Activated effector memory CD4-positive, alpha-beta T cell treated with Interleukin-2 at 50 U/mL for 16 hours (primary cell): ENCODE results near the gene CAMSAP1.

Experiments used
- DNase-seq: peaks from one replicate; pipeline ENCODE4 v3.0.0-alpha.2; 2020

CAMSAP1 gene

DNA sequence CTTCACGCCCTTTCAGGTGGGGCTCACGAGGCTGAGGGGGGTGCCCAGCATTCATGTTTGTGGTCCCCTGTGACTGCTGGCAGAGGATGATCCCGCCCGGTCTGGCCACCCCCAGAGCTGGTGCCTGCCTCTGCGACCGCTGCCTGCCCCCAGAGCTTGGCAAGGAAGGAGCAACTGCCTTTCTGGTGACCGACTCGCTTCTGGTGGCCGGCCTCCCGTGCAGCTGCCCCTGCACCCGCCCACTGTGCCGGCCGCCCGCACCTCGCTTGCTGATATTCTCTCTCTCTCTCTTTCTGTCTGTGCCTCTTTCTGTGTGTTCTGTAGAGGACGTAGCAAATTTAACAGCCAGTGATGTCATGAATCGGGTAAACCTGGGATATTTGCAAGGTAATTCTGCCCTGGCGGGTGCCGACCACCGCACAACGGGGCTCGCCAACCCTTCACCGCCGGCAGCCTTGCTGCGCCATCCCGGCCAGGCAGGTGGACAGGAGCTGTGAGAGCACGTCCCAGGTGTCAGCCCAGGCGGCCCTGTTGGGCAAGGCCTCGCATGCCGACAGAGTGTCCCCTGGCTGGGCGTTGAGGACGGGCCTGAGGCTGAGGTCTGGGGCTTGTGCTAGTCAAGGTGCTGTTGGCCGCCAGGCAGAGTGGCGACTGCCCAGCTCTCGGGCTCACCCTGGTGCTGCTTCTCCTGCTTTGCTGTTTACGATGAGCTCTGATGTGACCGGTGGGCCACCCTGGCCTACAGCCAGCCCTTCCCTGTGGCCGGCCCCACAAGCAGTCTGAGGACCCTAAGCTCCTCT, 119.4 kb downstream of the CAMSAP1 start:
- DNase-seq: no peak

DNA sequence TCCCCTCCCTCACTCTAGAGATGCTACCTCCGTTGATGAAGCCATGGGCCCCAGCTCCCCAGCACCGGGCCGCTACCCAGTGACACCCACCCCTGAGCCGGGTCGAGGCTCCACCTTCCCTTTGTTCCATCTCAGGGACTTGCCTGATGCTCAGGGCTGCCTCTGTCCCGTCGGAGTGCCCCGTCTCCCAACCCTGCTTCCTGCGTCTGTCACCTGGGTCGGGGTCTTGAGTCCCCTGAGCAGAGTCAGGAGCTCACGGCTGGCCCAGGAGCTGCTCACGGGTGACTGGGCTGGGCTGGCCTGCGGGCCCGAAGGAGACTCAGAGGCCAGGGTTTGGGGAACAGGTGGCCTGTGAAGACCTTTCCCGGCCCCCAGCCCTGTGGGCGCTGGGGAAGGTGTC, 120.0 kb downstream of the CAMSAP1 start:
- no peak for DNase-seq

DNA sequence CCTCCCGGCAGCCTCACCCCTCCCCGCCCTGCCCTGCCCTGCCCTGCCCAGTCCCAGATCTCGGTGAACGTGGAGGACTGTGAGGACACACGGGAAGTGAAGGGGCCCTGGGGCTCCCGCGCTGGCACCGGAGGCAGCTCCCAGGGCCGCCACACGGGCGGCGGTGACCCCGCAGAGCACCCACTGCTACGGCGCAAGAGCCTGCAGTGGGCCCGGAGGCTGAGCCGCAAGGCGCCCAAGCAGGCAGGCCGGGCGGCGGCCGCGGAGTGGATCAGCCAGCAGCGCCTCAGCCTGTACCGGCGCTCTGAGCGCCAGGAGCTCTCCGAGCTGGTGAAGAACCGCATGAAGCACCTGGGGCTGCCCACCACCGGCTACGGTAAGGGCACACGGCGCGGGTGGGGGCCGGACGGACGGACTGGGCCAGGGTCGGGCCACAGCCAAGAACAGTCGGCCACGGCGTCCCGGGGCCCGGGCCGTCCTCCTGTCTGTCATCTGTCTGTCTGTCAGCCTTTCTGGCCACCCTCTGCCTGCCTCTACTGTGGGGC, 121.1 kb downstream of the CAMSAP1 start:
- no peak for DNase-seq

DNA sequence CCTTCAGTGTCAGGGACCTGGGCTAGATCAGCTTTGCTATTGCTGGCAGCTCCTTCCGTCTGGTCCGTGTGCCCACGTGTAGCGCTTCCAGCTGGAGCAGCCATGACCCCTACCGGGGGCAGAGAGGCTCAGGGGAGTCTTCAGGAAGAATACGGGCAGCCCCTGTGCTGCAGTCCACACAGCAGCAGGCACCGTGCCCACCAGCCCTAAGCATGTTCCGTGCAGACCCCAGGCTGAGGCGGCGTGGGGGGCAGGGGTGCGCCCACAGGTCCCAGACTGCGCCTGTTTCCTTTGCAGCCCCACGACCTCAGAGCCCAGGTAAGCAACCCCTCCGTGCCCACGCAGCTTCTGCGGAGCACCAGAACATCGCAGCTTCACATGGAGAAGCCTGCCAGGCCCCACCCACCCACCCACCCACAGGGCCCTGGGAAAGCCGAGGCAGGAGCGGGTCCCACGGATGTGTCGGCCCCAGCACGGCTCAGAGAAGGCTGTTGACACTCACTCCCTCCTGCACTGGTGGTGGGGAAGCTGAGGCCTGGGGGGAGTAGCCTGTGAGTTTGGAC, 122.3 kb downstream of the CAMSAP1 start:
- no peak for DNase-seq

DNA sequence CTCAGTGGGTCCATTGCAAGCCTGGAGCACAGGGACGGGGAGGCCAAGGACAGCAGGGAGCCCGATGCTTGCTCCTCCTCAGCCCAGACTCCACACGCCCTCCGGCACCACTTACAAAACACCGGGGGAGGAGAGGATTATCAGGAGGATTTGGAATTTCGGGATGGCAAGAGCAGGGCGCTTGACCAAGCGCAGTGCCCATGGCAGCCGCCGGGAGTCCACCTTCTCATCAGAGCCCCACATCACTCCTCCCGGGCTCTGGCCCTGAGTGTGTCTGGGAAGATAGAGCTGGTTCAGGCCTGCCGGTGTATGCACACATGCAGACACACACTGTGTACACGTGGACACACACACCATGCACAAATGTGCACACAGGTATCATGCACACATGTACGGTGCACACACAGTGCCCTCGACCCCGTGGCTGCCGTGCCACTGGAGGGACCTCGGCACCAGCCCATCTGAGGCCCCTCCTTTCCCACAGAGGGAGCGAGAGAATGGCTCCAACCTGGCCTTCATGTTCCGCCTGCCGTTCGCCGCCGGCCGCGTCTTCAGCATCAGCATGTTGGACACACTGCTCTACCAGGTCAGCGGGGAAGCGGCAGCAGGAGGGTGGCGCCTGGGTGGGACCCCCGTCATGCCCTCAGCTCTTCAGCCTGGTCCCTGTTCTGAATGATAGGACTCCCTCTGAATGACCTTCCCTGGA, 123.7 kb downstream of the CAMSAP1 start:
- DNase-seq: no peak

DNA sequence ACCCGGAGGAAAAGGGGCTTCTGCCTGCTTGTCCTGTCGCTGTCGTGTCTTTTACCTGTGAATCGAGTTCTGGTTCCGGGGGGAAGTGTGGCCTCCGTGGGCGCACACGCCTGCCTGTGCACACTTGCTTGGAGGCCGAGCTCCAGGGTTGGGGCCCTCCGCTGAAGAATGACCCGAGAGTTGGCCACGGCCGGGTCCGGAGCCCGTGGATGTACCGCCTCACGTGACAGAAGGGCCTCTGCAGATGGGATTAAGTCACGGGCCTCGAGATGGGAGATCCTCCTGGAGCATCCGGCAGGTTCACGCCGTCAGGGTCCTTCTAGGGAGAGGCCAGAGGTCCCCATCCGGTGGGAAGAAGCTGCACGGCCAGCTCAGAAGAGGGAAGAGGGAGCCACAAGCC, 124.4 kb downstream of the CAMSAP1 start:
- no peak for DNase-seq

DNA sequence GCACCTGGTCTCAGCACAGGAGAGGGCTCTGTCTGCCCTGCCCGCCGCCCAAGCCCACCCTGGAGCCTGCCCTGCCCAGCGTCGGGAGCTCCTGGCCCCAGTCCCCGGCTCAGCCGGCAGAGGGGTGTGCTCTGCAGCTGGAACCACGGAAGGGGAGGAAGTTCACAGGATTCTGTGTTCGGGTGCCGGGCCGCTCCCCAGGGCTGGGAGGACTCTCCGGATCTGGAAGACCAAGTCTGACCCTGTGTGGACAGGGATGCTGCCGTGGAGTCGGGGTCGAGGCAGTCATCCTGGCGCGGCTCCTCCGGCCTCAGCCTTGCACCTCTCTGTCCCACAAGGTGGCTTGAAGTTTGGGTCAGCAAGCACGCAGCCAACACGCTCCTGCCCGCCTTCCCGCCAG, 126.7 kb downstream of the CAMSAP1 start:
- no peak for DNase-seq

DNA sequence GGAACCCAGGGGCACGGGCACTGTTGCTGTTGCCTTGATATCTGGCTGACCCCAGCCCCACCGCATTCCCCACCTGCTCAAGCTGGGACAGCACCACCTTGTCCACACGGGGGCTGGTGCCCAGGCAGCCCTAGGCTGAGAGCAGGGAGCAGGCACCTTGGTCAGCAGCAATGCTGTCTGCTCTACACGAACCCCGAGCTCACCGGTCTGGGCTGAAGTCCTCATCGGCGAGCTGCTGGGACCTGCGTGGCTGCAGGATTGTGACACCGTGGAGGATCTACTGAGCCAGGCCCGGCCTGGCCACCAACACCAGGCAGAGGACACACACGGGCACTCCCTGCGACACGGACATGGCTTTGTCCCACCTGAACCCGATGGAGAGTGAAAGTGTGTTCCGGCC, 127.3 kb downstream of the CAMSAP1 start:
- DNase-seq: no peak

DNA sequence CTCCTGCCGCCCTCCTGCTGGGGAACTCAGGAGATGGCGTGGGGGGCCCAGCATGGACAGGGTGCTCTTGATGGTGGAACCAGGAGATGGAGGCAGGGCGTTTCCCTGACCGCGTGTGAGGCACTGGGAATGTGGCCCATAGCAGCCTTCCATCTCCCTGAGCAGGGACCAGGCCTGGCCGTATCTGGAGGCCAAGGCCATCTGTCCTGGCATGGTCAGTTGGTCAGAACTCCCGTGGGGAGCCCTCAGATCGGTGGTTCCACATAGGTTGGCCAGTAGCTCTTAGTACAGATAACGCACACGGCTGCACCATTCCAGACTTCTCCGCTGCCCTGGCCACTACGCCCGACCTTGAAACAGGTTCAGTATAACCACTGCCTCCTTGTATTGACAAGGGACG, 127.8 kb downstream of the CAMSAP1 start:
- no peak for DNase-seq

DNA sequence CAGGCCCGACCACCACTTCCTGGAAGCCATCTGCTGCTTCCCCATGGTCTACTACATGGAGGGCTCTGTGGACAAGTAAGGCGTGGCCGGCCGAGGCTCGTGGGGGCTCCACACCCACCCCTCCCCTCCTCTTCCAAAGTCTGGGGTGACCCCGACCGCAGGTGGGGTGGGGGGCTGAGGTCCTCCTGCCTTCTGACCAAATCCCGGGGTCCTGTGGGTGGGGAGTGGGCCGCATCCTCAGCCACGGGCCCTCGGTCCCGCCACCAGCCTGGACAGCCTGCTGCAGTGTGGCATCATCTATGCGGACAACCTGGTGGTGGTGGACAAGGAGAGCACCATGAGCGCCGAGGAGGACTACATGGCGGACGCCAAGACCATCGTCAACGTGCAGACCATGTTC, 128.9 kb downstream of the CAMSAP1 start:
- no peak for DNase-seq

DNA sequence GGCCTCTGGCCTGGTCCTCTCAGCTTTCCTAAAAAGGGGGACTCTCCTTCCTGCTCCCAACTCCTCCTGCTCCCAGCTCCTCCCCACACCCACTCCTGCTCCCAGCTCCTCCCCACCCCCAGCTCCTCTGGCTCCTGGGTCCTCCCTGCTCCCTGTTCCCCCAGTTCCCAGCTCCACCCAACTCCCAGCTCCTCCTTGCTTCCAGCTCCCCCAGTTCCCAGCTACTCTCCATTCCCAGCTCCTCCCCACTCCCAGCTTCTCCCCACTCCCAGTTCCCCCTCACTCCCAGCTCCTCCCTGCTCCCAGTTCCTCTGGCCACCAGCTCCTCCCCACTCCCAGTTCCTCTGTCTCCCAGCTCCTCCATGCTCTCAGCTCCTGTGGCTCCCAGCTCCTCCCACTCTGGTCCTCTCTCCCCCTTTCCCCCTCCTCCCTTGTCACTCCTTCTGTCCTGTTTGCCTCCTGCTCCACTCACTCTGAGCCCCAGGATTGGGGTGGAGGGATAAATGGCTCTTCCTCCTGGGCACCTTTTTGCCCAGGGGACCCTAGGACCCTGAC, 129.6 kb downstream of the CAMSAP1 start:
- no peak for DNase-seq

DNA sequence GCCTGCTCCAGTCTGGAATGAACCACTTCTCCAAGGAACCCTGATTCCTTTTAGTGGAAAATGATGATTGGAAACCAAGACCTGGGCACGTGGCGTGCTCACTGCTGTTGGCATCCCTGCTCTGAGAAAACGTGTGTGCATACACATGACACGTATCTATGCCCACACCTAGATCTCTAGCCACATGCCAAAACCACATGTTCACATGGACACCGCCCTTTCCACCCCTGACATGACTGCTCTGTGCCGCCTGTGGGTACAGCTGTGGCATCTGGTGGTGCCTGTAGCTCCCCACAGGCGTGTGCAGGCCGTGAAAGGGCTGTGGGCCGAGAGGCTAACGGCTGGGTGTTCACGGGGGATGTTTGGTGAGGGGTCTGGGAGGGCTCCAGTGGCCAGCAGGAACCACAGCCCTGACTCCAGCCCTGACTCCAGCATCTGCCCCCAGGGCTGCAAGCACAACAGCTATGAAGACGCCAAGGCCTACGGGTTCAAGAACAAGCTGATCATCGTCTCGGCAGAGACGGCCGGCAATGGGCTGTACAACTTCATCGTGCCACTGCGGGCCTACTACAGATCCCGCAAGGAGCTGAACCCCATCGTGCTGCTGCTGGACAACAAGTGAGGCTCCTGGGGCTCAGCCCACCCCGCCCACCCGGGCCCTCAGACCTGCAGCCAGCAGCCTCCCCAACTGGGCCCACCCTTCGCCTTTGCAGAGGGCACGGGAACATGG, 130.3 kb downstream of the CAMSAP1 start:
- DNase-seq: no peak

DNA sequence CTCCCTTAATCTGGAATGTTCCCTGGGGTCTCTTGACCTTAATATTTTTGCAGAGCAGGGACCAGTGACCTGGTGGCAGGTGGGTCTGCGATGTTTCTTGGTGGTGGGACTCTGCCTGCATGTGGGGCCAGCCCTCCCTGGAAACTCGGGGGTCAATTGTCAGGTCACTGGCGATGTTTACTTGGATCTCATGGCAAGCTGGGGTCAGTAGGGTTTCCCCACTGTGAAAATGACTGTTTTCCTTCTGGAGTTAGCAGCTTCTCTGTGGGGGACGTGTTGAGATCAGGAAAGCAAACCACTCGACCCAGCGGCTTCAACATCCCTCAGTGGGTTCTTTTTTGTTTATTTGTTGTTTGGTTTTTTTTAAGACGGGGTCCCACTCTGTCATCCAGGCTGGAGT, 131.4 kb downstream of the CAMSAP1 start:
- no peak for DNase-seq

DNA sequence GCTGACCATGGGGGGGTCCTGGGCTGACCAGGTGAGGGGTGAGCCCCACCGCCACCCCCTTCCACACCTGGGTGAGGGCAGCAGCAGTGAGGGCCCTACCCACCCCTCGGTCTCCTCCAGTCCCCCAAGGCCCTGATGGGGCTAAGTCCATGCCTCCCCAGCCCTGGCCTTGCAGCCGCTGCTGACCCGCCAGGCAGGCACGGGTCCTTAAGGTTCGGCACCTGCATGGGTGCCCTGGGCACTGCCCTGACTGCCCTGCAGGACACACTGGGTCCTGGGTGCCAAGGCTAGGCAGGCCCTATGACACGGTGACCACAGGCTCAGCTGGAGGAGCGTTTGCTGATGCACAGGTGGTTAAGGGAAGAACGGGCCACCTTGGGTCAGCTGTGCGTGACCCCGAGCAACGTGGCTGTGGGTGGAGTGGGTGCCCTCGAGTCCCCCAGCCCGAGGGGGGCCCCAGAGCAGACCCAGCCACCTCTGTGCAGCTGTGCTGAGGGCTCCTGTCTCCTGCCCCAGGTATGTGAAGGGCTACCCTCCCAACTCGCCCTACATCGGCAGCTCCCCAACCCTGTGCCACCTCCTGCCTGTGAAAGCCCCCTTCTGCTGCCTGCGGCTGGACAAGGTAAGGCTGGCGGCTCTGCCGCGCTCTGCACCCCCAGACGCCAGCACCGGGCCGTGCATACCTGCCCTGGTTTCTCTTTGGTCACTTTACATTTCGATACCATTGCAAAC, 132.4 kb downstream of the CAMSAP1 start:
- DNase-seq: no peak

DNA sequence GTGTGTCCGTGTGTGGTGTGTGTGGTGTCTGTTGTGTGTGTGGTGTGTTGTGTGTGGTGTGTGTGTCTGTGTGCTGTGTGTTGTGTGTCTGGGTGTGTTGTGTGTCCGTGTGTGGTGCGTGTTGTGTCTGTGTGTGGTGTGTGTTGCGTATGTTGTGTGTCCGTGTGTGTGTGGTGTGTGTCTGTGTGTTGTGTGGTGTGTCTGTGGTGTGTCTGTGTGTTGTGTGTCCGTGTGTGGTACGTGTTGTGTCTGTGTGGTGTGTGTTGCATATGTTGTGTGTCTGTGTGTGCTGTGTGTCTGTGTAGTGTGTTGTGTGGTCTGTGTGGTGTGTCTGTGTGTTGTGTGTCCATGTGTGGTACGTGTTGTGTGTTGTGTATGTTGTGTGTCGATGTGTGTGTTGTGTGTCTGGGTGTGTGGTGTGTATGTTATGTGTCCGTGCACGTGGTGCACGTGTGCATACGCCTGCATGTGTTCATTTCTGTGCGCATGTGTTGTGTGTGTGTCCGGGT, 133.1 kb downstream of the CAMSAP1 start:
- no peak for DNase-seq

DNA sequence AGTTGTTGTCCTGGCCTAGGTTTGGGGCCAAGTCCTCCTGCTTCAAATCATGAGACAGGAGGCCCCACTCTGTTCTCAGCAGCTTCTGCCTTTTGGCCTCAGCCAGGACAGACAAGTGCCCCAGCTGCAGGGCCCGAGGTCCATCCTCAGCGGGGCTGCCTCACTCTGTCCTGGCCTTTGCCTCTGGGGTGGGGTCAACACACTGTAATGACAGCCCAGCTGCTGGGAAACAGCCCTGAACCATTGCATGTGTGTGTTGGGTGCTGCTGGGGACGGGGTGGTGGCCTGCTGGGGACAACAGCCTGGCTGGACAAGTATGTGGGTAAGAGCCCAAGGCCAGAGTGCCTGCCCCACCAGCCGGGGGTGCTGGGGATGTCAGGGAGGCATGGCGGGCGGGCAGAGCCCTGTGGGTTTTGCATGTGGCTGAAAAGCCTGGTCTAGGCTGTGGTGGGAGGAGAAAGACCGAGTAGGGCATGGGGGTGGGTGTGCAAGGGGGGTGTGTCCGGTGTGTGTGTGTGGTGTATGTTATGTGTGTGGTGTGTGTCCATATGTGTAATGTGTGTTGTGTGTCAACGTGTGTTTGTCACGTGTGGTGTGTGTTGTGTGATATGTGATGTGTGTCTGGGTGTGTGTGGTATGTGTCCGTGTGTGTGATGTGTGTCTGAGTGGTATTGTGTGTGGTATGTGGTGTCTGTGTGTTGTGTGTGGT, 133.7 kb downstream of the CAMSAP1 start:
- DNase-seq: no peak

DNA sequence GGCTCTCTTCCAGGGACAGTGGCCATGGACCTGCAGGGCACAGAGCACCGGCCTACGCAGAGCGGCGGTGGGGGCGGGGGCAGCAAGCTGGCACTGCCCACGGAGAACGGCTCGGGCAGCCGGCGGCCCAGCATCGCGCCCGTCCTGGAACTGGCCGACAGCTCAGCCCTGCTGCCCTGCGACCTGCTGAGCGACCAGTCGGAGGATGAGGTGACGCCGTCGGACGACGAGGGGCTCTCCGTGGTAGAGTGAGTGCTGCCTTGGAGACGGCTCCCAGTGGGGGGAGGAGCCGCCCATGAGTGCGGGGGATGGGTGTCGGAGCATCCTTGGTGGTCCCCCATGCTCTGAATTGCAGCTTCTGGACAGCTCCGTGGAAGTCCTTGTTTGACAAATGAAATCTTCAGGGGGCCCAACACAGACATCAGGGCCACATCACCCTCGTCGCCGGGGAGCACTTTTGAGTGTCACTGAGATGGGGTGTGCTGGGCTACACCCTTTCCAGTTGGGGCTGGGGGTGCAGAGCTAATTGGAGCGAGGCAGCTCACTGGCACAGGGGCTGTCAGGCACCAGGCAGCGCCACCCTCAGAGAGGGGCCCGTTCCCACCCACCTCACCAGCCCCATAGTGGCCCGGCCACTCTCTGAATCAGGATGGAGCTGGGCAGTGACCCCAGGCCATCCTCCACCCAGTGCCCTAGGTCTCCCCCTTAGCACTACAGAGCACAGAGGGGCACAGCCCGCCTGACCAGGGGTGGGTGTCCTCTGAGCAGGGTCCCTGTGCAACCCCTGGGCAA, 134.4 kb downstream of the CAMSAP1 start:
- DNase-seq: no peak

DNA sequence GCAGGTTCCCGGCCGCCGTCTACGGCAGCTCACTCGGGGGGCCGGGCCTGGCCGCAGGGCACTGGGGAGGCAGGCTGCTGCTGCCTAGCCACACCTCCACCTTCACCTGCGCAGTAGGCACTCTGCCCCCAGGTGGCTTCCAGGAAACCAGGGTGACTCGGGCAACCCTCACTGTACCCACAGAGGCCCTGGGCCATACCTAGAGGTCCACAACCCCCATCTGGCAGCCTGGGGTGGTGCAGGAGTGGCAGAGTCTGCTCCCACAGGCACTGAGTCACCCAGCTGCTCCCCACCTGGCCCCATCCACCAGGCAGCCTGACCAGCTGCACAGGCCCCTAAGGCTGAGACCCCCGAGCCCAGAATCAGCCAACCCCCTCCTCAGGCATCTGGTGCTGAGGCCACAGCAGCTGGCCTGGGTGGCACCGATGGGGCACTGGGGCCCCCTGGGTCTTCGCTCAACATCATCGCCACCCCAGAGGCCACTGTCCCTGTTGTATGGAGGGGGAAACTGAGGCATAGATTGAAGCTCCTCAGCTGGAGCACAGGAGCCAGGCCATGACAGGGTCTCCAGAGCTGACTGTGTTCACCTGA, 135.2 kb downstream of the CAMSAP1 start:
- no peak for DNase-seq

DNA sequence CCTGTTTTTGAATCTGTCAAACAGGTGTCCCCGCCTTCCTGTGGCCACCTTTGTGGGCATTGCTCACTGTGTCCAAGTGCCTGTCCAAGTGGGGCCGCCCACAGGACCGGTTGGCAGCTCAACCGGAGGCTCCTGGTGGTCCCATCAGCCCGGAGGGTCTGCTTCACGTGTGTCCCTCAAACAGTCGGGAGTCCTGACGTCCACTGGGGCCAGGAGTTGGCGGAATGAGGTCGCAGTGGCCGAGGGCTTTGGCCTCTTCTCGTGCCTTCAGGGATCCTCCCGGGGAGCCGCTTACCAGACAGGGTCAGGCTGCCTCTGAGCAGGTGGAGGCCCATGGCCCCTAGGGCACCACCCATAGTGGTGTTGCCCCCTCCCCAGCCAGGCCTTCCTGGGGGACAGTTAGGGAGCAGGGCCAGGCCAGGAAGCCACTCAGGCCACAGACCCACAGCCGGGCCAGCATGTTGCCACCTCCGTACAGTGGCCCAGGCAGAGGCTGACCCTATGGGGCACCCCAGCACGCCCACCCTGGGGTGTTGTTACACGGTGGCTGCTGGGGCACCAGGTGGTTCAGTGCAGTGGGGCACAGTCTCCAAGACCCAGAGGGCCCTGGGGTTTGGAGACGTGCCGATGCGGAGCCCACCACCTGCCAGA, 135.8 kb downstream of the CAMSAP1 start:
- no peak for DNase-seq

DNA sequence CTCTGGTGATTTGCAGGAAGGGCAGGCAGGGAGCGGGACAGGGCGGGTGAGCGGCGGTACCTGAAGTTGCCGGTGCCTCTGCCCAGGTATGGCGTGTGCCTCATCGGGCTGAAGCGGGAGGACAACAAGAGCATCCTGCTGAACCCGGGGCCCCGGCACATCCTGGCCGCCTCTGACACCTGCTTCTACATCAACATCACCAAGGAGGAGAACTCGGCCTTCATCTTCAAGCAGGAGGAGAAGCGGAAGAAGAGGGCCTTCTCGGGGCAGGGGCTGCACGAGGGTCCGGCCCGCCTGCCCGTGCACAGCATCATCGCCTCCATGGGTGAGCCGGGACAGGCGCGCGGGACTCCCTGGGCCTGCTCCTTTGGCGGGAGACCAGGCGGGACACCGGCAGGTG, 136.6 kb downstream of the CAMSAP1 start:
- DNase-seq: no peak
